MCF 10A (cell line): ENCODE data around the gene PBRM1. TPM values are rescaled to one million over a fixed set of nuclear protein-coding genes. Genes with fewer than 3 reads are reported as not detected.

Experiments
- BruUV-seq: library from RNA; stranded (reverse); fragments of 400-500 nt; replicated peaks from 2 replicates; lab custom pipeline; 2021; lab: Mats Ljungman, UMichigan
- CTCF ChIA-PET: fragments of 300-600 bp; sonication (Branson Sonifier 250); formaldehyde crosslinking; extraction: SDS; loops from one replicate; lab custom pipeline; 2021; ENCODE audit warnings: antibody characterized with exemption, inconsistent platforms; lab: Yijun Ruan, JAX
- POLR2A ChIA-PET: fragments of 300-600, 350-650 bp; sonication (Branson Sonifier 250); formaldehyde crosslinking; extraction: SDS; loops from one replicate; lab custom pipeline; 2020; ENCODE audit warnings: antibody characterized with exemption, inconsistent platforms; lab: Yijun Ruan, JAX
- DNase-seq: peaks from one replicate; pipeline ENCODE4 v3.0.0-alpha.2; 2018; ENCODE audit not compliant: unreplicated experiment
- H3K27ac Mint-ChIP-seq: one replicate; pipeline ENCODE4 v1.8.0; 2022; ENCODE audit warnings: mild to moderate bottlenecking, low read depth, mixed read lengths; ENCODE audit not compliant: unreplicated experiment
- H3K27me3 Mint-ChIP-seq: one replicate; pipeline ENCODE4 v1.8.0; 2022; ENCODE audit warnings: mixed read lengths; ENCODE audit not compliant: insufficient read depth, unreplicated experiment
- H3K36me3 Mint-ChIP-seq: one replicate; pipeline ENCODE4 v1.8.0; 2022; ENCODE audit warnings: mild to moderate bottlenecking, moderate library complexity, mixed read lengths; ENCODE audit not compliant: insufficient read depth, unreplicated experiment
- H3K4me1 Mint-ChIP-seq: one replicate; pipeline ENCODE4 v1.8.0; 2022; ENCODE audit warnings: mixed read lengths; ENCODE audit not compliant: insufficient read depth, unreplicated experiment
- H3K4me3 Mint-ChIP-seq: one replicate; pipeline ENCODE4 v1.8.0; 2022; ENCODE audit warnings: mild to moderate bottlenecking, moderate library complexity, mixed read lengths; ENCODE audit not compliant: unreplicated experiment
- H3K9me3 Mint-ChIP-seq: one replicate; pipeline ENCODE4 v1.8.0; 2022; ENCODE audit warnings: mixed read lengths; ENCODE audit not compliant: unreplicated experiment
- intact Hi-C: fragments of 100-400 bp; cut with micrococcal nuclease; formaldehyde crosslinking; loops from 2 replicates; pipeline ENCODE4 v1.14.1; 2022
- total RNA-seq: library from RNA; stranded (reverse); gene quantifications from 2 replicates; pipeline ENCODE4 v1.2.3, GENCODE V29; 2022
- TF ChIP-seq, protein P1 (sequence below): fragments of 200-600 bp; IDR thresholded peaks from one replicate; pipeline ENCODE4 v1.8.0; 2022; ENCODE audit warnings: antibody characterized with exemption, mild to moderate bottlenecking; ENCODE audit not compliant: unreplicated experiment

PBRM1 gene
- total RNA-seq, 1 experiment from 2014 or later: 56.9 TPM

DNA sequence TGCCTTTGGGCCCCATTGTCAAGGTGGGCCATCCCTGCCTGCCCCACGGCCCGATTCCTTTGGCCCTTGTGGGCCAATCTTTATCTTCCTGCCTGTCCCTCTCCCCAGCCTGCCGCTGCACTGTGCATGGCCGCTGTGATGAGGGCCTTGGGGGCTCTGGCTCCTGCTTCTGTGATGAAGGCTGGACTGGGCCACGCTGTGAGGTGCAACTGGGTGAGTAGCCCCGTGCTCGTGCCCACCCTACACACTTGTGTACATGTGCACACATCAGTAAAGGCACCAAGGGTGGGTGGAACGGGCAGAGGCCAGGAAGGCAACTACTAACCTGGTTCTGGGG is 164.3 kb downstream of the PBRM1 start:
- Mint-ChIP-seq H3K36me3 (no peaks in the 10 kb centered on the region), H3K4me3 (no peak overlapping the region), H3K4me1 (no peaks in the 10 kb centered on the region), H3K9me3 (no peaks in the 10 kb centered on the region), H3K27ac (no peak overlapping the region), H3K27me3 (no peaks in the 10 kb centered on the region)
- intact Hi-C loops: no loop called here
- DNase-seq: no peak
- POLR2A ChIA-PET: no interaction called here
- BruUV-seq: no TSS peak
- TF ChIP-seq, protein P1, sequence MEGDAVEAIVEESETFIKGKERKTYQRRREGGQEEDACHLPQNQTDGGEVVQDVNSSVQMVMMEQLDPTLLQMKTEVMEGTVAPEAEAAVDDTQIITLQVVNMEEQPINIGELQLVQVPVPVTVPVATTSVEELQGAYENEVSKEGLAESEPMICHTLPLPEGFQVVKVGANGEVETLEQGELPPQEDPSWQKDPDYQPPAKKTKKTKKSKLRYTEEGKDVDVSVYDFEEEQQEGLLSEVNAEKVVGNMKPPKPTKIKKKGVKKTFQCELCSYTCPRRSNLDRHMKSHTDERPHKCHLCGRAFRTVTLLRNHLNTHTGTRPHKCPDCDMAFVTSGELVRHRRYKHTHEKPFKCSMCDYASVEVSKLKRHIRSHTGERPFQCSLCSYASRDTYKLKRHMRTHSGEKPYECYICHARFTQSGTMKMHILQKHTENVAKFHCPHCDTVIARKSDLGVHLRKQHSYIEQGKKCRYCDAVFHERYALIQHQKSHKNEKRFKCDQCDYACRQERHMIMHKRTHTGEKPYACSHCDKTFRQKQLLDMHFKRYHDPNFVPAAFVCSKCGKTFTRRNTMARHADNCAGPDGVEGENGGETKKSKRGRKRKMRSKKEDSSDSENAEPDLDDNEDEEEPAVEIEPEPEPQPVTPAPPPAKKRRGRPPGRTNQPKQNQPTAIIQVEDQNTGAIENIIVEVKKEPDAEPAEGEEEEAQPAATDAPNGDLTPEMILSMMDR: no peak
- CTCF ChIA-PET: no interaction called here

DNA sequence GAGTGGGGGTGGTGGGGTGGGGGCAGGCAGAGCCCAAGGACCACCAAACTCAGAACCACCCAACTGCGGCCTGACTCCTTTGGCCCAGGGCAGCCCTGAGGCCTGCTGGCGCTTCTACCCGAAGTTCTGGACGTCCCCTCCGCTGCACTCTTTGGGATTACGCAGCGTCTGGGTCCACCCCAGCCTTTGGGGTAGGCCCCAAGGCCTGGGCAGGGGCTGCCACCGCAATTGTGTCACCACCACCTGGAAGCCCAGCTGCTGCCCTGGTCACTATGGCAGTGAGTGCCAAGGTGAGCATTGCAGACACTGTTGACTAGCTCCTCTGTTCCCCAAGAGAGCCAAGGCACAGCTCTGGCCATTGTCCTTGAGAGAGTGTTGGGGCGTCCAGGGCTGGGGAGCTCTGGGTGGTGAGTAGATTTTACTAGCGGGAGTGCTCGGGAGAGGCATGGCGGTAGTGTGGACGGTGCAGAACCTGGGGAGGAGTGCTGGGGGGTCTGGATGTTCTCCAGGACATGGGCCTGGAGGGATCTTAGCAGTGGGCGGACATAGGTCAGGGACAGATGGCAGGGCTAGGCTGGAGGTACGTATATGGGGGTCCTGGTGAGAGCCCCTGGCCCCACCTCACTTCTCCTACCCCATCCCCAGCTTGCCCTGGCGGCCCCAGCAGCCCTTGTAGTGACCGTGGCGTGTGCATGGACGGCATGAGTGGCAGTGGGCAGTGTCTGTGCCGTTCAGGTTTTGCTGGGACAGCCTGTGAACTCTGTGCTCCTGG is 164.8 kb downstream of the PBRM1 start:
- no peaks in the 10 kb centered on the region for H3K36me3 Mint-ChIP-seq
- no peak overlapping the region for H3K4me3 Mint-ChIP-seq
- no peaks in the 10 kb centered on the region for H3K9me3 Mint-ChIP-seq
- BruUV-seq: no TSS peak
- H3K4me1 Mint-ChIP-seq: no peaks in the 10 kb centered on the region
- no peaks in the 10 kb centered on the region for H3K27me3 Mint-ChIP-seq
- POLR2A ChIA-PET: no interaction called here
- no peak for DNase-seq
- H3K27ac Mint-ChIP-seq: no peak overlapping the region
- intact Hi-C loops: no loop called here
- CTCF ChIA-PET: interaction anchor here (0.5 kb wide), 1 partner anchor 8 kb away, joined by 3 read pairs; no protein-coding TSS in a partner anchor
- TF ChIP-seq, protein P1: no peak

DNA sequence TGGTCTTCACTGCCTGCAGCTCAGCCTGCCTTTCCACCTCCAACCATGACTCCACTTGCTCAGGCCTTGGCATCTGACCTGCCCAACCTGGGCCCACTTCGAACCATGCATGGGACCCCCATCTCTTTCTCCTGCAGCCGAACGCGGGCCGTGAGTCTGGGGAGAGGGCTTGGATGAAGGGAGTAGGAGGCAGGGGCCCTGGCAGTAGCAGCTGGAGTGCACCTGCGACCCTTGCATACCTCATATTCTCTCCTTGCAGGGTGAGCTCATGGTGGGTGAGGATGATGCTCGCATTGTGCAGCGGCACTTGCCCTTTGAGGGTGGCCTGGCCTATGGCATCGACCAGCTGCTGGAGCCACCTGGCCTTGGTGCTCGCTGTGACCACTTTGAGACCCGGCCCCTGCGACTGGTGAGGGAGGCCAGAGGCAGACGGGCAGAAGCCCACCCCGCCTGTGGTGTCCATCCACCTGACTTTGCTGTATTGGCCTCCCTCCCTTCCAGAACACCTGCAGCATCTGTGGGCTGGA is 165.5 kb downstream of the PBRM1 start:
- intact Hi-C loops: no loop called here
- no peak for DNase-seq
- H3K27me3 Mint-ChIP-seq: no peaks in the 10 kb centered on the region
- H3K4me1 Mint-ChIP-seq: peaks cover 2% of the 10 kb centered on the region
- no TSS peak for BruUV-seq
- H3K36me3 Mint-ChIP-seq: no peaks in the 10 kb centered on the region
- ChIA-PET POLR2A (interaction anchor here (0.7 kb wide), 1 partner anchor 16 kb away, joined by 3 read pairs; the partner anchor contains the start of gene UQCC5), CTCF (interaction anchor here (0.5 kb wide), 1 partner anchor 7 kb away, joined by 3 read pairs; no protein-coding TSS in a partner anchor)
- no peak overlapping the region for H3K27ac Mint-ChIP-seq
- TF ChIP-seq, protein P1: no peak
- H3K9me3 Mint-ChIP-seq: no peaks in the 10 kb centered on the region
- no peak overlapping the region for H3K4me3 Mint-ChIP-seq

DNA sequence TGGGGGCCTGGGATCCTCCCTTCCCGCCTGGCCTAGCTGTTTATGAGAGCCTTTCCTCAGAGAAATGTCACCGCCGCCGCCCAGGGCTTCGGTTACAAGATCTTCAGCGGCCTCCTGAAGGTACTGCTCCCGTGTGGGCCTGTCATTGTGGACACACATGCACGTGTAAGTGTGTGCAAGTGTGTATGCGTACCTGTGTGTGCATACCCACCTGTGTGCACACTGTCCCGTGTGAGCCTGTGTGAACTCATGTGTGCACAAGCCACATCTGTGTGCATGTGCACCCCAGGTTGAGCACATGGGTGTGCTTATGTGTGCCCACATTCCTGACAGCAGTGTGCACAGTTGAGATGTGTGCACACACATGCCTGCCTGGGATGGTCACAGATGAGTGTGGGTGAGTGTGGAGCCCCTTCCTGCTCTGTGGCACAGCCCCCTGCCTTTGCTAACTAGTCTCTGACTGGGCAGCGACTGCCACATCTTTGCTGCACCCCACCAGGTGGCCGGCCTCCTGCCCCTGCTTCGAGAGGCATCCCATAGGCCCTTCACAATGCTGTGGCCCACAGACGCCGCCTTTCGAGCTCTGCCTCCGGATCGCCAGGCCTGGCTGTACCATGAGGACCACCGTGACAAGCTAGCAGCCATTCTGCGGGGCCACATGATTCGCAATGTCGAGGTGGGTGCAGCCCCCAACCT is 166.1 kb downstream of the PBRM1 start:
- DNase-seq: no peak
- POLR2A ChIA-PET: interaction anchor here (0.7 kb wide), 1 partner anchor 17 kb away, joined by 3 read pairs; the partner anchor contains the start of gene UQCC5
- TF ChIP-seq, protein P1: no peak
- Mint-ChIP-seq H3K36me3 (no peaks in the 10 kb centered on the region), H3K4me1 (peaks cover 4% of the 10 kb centered on the region), H3K4me3 (no peak overlapping the region), H3K27ac (no peak overlapping the region), H3K9me3 (no peaks in the 10 kb centered on the region), H3K27me3 (no peaks in the 10 kb centered on the region)
- intact Hi-C loops: no loop called here
- CTCF ChIA-PET: no interaction called here
- no TSS peak for BruUV-seq
